GM12873 (cell line): ENCODE data around the gene SH3GLB2.

Source experiments
- TF ChIP-seq, protein P1 (sequence below): IDR thresholded peaks from 2 replicates; pipeline ENCODE4 v1.5.1; 2012; ENCODE audit warnings: low read depth, mild to moderate bottlenecking, moderate library complexity, low read length, control low read depth; ENCODE audit not compliant: insufficient read depth; ENCODE audit errors: missing control alignments

Gene SH3GLB2

DNA sequence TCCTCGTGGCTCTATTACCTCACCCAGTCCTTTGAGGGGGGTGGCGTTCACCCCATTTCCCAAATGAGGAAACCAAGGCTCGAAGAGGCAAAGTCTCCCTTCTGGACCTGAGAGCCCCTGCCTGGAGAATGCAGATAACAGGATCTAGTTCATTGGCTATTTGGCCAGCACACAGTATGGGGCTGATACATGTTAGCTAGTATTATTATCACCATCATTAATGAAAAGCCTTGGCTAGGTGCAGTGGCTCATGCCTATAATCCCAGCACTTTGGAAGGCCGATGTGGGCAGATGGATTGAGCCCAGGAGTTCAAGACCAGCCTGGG lies 4.3 kb downstream of the SH3GLB2 start:
- TF ChIP-seq, protein P1, sequence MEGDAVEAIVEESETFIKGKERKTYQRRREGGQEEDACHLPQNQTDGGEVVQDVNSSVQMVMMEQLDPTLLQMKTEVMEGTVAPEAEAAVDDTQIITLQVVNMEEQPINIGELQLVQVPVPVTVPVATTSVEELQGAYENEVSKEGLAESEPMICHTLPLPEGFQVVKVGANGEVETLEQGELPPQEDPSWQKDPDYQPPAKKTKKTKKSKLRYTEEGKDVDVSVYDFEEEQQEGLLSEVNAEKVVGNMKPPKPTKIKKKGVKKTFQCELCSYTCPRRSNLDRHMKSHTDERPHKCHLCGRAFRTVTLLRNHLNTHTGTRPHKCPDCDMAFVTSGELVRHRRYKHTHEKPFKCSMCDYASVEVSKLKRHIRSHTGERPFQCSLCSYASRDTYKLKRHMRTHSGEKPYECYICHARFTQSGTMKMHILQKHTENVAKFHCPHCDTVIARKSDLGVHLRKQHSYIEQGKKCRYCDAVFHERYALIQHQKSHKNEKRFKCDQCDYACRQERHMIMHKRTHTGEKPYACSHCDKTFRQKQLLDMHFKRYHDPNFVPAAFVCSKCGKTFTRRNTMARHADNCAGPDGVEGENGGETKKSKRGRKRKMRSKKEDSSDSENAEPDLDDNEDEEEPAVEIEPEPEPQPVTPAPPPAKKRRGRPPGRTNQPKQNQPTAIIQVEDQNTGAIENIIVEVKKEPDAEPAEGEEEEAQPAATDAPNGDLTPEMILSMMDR = no peak

DNA sequence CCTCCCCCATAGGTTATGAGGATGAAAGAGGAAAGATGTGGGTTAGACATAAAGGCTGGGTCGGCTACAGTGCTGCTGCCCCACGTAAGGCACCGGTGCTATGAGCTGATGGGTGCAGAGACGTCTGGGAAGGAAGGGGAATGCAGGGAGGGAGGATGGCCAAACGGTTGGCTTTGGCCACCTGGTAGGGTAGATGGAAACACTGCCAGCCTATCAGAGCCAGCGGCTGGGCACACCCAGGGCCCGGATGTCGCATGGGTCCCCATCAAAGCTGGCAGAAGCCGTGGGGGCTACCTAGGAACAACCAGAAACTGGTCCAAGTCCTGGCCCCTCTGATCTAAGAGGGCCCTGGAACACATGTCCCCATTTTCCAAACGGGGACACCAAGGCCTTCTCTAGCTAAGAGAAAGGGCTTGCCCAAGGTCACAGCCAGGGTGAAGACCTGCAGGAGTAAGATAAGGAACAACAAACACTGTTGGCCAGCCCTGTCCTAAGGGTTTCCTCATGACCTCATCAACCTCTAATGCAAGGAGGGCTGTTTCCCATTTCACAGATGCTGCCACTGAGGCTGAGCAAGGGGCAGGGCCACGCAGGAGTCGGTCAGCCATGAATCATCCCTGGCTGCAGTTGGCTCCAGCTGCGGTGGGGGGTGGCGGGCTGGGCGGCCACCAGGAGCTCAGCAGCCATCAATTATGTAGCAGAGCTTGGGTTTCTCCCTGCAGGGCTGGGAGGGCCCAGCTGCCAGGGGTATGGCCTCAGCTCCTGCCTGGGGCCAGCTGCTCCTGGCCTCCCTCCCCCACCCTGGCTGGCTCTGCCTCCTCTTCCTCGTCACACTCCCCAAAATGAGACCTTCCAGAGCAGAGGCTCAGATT lies 4.9 kb downstream of the SH3GLB2 start:
- TF ChIP-seq, protein P1 = no peak

DNA sequence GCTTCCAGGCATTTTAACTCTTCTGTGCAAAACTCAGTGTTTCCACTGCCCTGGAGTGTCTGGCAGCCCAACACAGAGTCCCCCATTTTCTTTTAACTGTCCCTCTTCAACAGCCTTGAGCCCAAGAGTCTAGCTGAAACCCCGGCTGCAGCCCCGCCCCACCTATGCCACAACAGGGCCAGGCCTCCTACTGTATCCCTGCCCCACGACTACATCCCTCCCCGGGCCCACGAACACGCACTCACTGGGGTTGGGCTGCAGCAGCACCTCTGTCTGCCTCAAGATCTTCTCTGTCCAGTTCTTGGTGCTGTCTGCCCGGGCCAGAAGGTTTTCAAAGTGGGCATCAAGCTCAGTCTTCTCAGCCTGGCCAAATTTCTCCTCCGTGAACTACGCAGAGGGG lies 6.1 kb downstream of the SH3GLB2 start:
- TF ChIP-seq, protein P1 = no peak

DNA sequence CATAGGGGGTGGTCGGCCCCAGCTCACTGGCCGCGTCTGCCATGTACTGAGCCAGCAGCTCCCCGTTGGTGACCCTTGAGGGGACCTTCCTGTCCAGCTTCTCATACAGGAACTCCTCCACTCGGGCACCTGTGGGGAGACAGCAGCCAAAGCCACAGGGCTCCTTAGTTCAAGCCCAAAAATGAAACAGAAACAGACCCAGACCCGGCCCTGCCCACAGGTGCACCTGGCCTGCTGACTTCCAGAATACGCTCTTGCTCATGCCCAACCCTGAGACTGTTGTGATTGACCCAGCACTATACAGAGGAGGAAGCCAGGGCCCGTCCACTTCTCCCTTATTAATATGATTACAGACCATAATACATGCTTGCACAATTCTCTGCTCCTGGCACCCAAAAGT lies 7.0 kb downstream of the SH3GLB2 start:
- TF ChIP-seq, protein P1 = no peak

DNA sequence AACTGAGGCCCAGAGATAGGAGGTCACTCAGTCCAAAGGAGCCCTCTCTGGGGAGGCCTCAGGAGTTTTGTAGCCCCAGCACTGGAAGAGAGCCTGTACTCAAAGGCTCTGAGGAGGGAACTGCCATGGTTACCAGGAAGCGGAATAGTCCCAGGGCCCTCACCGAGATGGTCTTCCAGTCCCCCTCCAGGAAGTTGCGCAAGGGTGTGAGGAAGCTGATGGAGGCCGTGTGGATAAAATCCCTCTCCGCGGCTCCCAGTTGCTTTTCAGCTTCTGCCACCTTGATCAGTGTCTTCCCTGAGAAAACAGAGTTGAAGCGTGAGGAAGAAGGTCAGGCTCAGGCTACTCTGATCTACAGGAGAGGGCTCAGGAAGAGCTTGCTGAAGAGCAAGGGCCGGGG lies 13.5 kb downstream of the SH3GLB2 start:
- TF ChIP-seq, protein P1 = no peak

DNA sequence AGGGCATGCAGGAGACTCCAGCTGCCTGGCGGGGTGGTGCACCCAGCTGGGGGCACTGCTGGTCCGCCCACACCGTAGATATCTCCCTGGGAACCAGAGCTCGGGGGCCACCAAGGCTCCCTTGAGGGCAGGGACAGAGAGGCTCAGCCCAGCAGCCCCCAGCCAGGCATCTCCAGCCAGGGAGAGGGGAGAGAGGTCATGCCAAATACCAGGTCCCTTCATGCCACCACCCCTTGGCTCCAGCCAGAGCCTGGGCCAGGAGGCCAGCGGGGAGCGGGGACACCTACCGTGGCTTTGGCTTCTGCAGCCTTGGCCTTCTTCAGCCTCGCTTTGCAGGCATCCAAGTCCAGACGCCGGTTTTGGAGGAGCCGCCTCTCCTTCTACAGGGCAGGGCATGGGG lies 14.0 kb downstream of the SH3GLB2 start:
- TF ChIP-seq, protein P1 = no peak

DNA sequence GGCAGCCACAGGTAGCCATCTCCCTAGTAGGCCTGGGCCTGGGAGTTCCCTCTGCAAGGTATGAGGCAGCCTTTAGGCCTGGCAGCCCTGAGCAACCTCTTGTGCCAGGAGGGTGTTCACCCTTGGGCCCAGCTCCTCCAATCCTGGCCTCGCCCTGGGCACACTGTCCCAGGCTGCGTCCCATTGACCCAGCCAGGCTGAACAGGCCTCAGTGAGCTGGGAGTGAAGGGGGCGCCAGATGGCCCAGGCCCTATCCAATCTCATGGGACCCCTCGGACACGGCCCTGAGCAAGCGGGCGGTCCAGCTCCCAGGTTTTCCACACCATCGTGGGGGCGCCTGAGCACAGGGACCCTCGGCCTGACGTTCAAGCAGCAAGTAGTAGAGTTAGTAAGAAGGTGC lies 14.5 kb downstream of the SH3GLB2 start:
- TF ChIP-seq, protein P1 = no peak
